HG03565 (cell line): ENCODE results near the gene ZMIZ1.
A peak's percentile ranks its signal among the peaks of the same experiment; 100 is the strongest.

Experiments used
- ATAC-seq: cut with Tn5 transposase; IDR thresholded peaks from one replicate; pipeline ENCODE4 v1.9.1; 2021; ENCODE audit warnings: mild to moderate bottlenecking, moderate library complexity; ENCODE audit not compliant: unreplicated experiment

Gene ZMIZ1

GRCh38 chr10:79135790-79136189 lies 67.0 kb downstream of the ZMIZ1 start:
- ATAC-seq, result no peak

GRCh38 chr10:79136236-79137005 lies 67.7 kb downstream of the ZMIZ1 start:
- no peak for ATAC-seq

- ATAC-seq, result no peak
Observed at GRCh38 chr10:79137300-79137756, 68.6 kb downstream of the ZMIZ1 start.

GRCh38 chr10:79137826-79138225 lies 69.1 kb downstream of the ZMIZ1 start:
- peak; percentile 62 for ATAC-seq

GRCh38 chr10:79138449-79139123 lies 69.8 kb downstream of the ZMIZ1 start:
- ATAC-seq, result no peak

GRCh38 chr10:79139124-79139835 lies 70.5 kb downstream of the ZMIZ1 start:
- no peak for ATAC-seq

- no peak for ATAC-seq
Observed at GRCh38 chr10:79140085-79140793, 71.5 kb downstream of the ZMIZ1 start.

- ATAC-seq, result no peak
Observed at GRCh38 chr10:79140855-79141254, 72.1 kb downstream of the ZMIZ1 start.

- ATAC-seq, result no peak
Observed at GRCh38 chr10:79142064-79142491, 73.3 kb downstream of the ZMIZ1 start.

- no peak for ATAC-seq
Observed at GRCh38 chr10:79142522-79143309, 74.0 kb downstream of the ZMIZ1 start.

- ATAC-seq, result no peak
Observed at GRCh38 chr10:79143879-79144278, 75.1 kb downstream of the ZMIZ1 start.

GRCh38 chr10:79144351-79145173 lies 75.8 kb downstream of the ZMIZ1 start:
- ATAC-seq, result no peak

- no peak for ATAC-seq
Observed at GRCh38 chr10:79145174-79145483, 76.4 kb downstream of the ZMIZ1 start.

- no peak for ATAC-seq
Observed at GRCh38 chr10:79145517-79146470, 77.0 kb downstream of the ZMIZ1 start.

- no peak for ATAC-seq
Observed at GRCh38 chr10:79146611-79147130, 77.9 kb downstream of the ZMIZ1 start.

GRCh38 chr10:79147306-79147705 lies 78.5 kb downstream of the ZMIZ1 start:
- no peak for ATAC-seq

- ATAC-seq, result no peak
Observed at GRCh38 chr10:79147796-79148451, 79.2 kb downstream of the ZMIZ1 start.
